Frontal cortex (tissue), 4 donors: ENCODE results near the gene CDH4. TPM values are rescaled to one million over a fixed set of nuclear protein-coding genes. Genes with fewer than 3 reads are reported as not detected.

Source experiments
- DNase-seq, 2 donors: peaks; one replicate each; pipeline ENCODE4 v3.0.0; 2012; ENCODE audit warnings: low spot score in 2 of 2
- FAIRE-seq: peaks from 2 replicates; lab custom pipeline; 2012; peaks lifted over from hg19 to GRCh38; lab: Jason Lieb, UNC
- total RNA-seq: library from RNA; depleted of rRNA; stranded (reverse); fragments of >200 nt; gene quantifications from one replicate; pipeline ENCODE4 v1.2.3, GENCODE V29; 2014
- donor health status: control.
- donor health status: control.
- donor health status: control.

Gene CDH4
- total RNA-seq, 1 donor from 2014 or later = 22.8 TPM

DNA sequence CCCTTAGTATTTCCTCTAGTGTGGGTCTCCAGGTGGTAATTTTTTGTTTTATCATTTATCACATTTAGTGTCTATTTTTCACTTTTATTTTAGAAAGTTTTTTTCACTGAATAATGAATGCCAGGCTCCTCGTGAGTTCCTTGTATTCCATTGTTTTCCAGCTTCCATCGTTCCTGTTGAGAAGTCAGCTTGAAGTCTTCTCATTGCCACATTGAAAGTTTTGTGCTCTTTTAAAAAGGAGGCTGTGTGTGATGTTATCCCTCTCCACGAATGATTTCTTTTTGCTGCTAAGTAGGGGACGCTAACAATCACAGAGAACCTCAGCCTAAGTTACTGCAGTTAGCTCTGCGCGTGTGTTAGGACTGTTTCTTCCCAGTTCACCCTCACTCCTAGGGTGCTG is 619.1 kb downstream of the CDH4 start:
- no peak for FAIRE-seq
- no peak for DNase-seq

DNA sequence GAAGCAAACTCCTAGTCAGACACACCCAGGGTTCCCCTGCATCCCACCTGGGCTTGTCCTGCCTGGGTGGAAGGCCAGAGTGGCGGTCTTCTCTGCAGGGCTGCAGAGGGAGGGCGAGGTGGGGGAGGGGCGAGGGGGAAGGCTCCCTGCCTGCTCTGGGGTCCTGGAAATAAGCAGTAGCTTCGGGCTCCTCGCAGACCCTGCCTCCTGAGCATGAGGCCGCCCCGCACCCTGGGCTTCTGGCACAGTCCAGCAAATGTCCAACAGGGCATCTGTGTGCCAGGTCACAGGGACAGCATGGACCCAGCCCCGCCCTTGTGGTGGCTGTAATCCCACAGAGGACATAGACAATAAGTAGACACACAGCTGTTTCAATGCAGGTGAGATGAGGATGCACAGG is 619.9 kb downstream of the CDH4 start:
- DNase-seq (no peak), FAIRE-seq (no peak)

DNA sequence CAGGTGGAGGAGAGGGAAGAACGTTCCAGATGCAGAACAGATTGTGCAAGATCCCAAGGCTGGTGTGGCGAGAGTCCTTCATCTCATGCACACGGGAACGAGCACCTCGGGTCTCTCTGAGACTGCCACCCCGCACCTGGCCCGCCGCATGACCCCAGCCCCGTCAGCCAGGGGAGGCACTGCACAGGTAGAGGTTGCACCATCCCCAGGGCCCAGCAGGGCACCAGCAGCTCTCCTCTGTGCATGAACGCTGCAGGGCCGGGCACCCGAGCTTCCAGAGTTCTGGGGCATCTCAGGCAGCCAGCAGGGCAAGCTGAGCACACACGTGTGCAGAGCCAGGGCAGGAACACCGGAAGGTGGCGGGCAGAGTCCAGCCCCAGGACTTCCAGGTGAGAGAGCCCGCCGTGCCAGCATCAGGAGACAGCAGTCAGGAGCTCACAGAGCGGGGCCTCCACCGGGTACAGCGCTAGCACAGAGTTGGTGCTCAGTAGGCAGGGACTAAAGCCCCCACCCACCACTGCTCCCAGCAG is 620.4 kb downstream of the CDH4 start:
- DNase-seq = no peak
- FAIRE-seq = no peak

DNA sequence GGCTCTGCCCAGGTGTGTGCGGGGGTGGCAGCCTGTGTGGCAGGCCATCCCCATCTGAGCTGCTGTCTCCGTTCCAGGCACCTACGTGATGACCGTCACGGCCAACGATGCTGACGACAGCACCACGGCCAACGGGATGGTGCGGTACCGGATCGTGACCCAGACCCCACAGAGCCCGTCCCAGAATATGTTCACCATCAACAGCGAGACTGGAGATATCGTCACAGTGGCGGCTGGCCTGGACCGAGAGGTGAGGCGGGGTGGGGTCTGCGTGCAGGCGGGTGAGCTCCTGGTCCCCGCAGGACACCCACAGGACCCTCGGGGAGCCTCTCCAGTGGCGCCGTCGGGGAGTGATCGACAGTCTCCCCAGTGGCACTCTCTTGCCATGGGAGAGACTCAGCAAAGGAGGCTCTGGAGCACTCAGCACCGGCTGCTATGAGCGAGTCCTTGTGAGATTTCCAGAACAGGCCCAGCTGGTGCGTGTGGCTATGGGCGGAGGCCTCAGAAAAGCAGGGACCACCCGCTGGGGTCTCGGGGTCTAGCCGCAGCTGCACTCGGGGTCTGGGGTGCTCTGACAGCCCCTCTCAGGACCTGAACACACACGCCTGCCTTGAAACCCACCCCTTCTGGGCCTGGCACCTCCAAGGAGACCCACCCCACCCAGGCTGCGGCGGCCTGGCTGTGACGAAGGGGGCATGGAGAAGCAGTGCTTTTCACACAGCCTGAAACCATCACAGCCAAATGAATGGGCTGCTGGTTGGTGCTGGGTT is 621.8 kb downstream of the CDH4 start:
- FAIRE-seq (no peak), DNase-seq (no peak)

DNA sequence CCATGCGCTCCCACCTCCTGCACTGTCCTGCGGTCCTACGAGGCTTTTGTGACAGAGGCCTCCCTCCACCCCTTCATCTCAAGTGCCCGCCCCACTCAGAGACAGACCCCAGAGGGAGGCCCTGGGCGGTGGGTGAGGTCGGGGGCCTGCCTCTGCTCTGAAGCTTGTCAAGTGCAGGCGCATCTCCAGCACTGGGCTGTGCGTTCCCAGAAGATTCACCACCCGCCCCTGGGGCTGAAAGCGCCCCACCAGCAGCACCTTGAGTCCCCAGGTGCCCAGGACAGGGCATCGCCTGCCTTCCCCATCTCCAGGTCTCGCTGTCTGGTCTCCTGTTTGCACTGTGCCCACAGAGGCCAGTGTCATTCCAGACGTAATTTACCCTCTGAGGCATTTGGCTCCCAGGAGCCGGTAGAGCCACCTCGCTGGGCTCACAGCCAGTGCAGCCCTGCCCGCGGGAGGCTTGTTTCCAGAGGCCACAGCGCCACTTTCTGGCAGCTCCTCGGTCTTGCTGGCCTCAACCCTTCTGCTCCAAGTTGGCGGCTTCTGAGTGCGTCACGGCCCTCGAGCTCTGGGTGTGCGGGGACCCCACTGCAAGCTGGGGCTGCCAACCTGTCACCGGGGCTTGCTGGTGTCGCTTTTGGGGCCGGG is 622.5 kb downstream of the CDH4 start:
- FAIRE-seq (no peak), DNase-seq (no peak)

DNA sequence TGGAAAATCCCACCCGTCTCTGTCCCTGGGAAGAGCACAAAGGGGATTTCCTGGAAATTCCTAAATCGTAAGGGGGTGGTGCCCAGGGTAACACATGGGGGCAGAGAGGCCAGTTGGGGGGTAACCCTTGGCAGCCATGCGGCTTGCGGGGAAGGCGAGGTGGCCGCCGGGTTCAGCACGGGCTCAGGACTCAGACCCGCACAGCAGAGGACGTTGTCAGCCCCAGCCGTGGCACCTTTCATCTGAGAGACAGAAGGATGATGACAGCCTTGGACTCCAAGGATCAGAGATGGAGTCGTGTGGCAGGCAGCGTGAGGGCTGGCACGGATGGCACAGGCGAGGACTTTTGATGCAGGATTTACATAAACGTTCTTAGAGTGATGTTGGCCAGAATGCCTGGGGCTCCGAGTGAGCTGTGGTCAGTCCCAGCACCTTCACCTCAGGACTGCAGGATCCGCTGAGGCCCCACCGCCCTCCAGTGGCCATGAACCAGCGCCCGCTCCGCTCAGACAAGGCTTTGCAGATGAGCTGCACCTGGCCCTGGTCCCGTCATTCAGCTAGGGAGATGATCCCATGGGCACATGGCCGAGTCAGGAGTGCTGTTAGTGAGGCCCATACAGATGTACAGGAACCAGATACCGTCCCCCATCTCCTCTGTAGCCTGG is 623.3 kb downstream of the CDH4 start:
- FAIRE-seq (no peak), DNase-seq (no peak)

DNA sequence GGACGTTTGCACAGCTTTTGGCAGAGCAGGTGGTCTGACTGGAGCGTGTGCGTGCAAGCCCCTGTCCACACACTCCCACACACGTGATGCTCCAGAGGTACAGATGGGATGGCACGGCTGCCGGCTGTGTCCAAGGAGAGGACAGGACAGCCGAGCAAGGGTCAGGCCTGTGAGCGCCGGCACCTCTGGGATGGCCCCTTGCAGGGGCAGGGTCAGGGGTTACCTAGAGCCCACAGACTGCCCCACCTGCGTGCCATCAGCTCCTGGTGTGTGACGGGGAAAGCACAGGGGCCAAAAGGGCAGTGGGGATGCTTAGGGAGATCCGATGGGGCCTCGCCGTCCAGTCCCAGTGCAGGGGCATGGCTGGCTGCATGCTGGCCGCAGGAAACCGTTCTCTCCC is 623.9 kb downstream of the CDH4 start:
- FAIRE-seq (no peak), DNase-seq (no peak)

DNA sequence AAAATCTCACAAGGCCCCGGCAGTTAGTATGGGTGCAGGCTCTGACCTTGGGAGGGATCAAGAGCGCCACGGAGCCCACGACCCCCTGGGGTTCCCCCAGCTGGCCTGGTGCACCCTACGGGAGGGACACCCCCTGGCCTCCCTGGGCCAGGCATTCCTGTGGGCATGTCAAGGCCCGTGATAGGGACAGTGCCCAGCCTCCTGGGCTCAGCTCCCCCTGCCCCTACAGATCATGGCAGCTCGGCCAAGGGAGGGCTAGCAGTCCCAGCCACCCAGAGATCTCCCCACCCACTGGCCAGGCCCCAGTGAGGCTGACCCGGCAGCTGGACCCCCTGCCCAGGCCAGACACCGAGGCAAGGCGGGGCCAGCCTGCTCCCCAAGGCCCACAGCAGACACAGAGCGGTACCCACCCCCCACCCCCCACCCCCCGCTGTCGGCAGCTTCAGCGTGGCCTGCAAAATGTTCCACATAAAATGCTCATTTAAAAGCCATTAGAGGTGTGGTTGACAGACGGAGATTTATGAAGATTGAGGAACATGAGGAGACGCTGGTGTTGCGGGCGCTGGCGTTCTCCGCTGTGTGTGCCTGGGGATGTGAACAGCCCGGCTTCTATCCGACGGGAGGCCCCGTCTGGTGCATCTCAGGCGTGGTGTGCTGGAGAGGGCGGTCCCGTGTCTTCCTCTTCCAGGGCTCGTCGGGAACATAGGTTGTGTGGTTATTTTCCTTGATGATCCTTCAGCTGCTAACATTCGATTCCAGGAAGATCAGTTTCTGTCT is 625.1 kb downstream of the CDH4 start:
- DNase-seq (no peak), FAIRE-seq (no peak)

DNA sequence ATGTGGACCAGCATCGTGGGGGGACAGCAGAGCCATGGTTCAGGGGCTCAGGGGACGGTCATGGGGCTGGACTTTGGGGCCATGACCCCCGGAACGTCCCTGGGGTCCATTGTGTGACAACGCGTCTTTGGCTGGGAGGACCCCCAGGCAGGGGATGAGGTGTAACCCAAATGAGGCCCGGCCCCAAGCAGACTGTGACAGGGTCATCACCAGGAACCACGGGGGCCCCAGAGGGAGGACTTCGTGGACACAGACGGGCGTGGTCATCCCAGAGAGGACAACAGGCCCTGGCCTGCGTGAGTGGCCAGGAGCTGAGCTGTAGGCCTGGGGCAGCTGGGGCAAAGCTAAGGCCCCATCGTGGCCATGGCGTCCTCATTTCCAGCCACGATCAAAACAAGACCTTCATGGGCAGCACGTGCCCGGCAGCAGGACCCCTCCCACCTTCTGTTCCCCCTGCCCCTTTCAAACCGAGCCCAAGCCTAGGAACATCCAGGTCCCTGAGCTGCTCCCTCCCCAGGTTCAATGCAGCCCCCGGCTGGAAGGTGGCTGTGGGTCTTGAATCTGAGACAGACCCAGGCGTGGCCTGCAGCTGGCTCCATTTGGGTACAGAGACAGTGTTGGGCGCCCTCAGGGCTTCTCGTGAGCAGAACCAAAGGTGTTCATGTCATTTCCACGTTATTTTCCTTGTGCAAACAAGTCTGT is 625.9 kb downstream of the CDH4 start:
- DNase-seq (no peak), FAIRE-seq (no peak)

DNA sequence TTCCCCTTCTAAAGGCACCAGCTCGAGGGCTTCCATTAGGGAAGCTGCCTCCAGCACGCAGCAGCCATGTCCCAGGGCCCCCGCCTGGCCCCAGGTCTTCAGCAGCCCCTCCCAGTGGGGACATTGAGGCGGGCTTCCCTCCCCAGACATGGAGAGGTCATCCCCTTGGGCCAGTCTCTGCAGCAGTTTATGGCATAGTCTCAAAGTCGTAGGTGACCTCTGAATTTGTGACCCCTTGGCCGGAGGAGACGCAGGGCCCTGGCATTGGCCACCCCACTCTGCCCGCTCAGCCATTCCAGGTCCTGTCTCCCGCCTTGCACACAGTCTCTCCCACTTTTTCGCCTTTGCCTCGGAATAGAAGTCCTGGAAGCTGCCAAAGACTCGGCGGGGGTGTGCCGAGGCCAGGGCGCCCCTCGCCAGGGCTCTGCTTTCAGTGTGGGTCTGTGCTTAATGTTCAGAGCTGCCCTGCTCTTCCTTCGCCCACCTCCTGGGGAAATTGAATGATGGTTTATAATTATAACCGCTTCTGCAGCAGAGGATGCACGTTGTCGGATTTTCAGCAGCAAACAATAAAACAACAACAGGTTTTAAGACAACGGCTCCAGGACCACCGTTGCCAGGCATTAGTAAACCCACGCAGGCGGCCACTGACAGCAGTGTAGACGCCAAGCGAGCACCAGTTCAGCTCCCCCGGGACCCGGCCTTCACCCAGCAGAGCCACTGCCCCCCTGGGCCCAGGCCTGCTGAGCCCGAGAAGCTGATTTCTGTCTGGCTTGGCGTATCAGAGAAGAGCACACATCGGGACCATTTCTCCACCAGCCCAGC is 626.6 kb downstream of the CDH4 start:
- FAIRE-seq (no peak), DNase-seq (no peak)

DNA sequence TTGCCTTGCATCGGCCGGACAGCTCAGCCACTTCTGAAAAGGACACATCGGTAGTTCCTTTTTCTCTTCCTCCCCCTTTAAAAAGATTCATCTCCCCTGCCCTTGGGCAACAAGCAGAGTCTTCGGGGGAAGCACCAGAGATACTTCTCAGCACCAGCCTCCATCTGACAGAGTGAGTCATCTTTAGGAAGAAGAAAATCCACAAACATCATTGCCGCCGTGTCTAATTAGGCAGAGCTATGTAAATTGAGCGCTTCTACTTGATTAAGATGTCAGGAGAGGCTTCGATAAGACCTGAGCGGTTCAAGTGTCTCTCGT is 627.2 kb downstream of the CDH4 start:
- DNase-seq = no peak
- no peak for FAIRE-seq

DNA sequence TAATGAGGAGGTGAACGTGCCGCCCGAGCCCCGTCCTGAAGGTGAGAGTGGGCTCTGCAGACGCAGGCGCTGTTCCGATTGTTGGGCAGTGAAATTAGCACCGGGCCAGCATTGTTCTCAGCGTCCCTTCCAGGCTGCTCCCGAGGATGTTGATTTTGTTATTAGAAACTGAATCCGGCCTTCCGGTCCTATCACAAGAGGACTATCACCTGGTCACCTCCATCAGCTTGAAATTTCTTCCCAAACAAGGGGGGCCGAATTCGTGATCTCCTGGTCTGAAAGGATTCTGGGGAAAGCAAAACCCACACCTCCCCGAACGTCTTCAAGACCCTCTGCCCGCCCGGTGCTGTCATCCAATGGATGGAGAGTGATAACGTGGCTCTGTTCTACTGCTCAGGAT is 627.6 kb downstream of the CDH4 start:
- no peak for FAIRE-seq
- DNase-seq = no peak

DNA sequence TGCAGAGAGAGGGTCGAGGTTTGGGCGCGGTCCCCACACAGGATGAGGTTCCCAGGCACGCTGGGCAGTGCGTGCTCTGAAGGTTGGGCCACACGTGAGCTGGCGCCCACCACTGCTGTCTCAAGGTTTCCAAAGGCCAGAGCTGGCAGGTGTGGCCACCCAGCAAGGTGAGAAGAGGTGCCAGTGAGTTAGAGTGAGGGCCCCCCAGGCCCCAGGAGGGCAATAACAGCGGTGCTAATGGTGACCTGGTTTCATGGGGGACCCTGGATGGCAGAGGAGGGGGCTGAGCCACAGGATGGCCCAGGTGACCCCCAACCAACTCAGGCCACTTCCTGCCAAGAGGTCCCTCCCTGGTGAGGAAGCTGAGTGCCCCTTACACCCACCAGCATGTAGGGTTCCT is 628.6 kb downstream of the CDH4 start:
- DNase-seq (no peak), FAIRE-seq (no peak)

DNA sequence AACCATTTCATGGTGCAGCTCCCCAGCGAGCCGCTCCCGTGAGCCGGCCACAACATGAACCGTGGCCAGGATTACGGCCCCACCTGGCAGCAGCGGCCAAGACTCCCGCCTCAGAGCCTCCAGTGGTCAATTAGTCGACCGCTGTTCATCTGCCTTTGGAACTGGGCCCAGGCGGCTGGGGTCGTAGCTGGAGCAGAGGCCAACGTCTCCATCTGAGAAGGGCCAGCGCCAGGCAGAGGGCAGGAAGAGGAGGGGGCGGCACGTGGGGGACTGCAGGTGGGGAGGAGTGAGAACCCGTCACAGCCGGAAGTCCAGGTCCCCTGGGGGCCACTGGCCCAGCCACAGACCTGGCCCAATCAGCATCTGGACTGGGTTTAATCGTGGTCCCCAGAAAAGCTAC is 629.4 kb downstream of the CDH4 start:
- no peak for DNase-seq
- FAIRE-seq = no peak

DNA sequence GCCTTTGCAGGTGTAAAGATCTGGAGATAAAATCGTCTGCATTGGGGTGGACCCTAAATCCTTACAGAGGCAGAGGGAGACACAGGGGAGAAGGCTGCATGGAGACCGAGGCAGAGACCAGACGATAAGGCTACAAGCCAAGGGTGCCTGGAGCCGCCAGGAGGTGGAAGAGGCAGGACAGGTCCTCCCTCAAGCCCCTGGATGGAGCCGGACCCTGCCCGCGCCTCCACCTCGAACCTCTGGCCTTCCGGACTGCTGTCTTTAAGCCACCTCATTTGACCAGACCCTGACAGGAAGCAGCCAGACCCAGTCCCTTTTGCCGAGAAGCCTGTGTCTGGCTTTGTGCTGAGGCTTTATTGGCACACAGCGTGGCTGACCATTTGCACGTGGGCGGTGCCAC is 629.8 kb downstream of the CDH4 start:
- DNase-seq (no peak), FAIRE-seq (no peak)

DNA sequence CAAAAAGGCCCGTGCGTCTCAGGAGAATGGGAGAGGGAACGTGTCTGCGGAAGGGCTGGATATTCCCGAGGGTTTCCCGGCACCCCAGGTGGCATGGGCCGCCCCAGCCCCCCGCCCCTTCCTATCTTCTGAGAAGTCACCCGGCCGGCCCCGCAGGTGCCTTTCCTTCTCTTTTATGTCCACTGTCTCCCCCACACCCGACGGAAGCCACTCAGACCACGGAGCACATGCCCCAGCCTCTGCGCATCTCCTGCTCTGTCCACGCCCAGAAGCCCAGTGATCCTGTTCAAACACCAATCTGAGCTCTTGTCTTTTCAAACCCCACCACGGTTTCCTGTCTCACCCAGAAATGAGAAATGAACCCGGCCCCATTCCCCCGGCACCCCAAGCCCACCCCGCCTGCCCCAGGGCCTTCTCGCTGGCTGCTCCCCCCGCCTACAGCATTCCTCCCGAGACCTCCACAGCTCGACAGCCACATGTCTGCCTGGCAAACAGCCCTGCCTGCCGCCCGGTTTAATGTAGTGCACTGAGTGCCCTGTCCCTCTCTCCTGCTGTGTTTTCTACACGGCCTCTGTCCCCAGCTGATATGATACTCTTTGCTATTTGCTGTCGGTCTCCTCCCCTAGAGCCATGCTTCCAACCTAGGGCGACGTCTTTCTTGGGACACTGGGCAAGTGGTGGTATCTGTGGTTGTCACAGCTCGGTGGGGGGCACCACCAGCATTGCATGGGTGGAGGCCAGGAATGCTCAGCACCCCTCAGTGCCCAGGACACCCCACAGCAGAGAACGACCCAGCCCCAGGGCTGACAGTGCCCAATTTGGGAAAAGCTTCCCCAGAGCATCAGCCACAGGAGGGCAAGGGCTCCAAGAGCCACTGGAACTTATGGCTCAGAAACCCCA is 630.9 kb downstream of the CDH4 start:
- DNase-seq (no peak), FAIRE-seq (no peak)

DNA sequence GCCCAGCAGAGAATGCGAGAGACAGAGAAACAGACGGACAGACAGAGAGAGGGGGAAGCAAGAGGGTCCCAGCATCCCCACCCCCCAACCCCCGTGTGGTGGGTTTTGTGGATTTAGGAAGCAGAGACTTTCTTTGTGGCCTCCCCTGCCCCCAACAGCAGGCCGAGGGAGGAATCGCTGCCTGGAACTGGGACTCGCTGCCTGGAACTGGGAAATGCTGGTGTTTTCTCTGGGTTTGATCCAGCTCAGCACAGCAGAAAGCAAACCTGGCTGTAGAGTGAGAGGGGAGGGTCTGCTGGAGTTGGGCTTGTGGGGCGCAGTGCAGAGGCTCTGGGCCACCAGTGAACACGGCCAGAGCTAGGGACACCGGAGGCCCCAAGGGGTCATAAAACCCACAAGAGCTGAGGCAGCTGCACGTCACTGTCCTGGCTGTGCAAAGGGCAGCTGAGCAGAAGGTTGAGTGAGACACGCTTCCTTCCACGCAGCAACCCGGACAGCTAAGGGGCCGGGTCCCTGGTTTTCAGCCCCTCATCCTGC is 631.9 kb downstream of the CDH4 start:
- DNase-seq (no peak), FAIRE-seq (no peak)
